Measurements from ENCODE around the gene PLEKHN1. TPM values are rescaled to one million over a fixed set of nuclear protein-coding genes. Genes with fewer than 3 reads are reported as not detected.
A peak's percentile ranks its signal among the peaks of the same experiment; 100 is the strongest.
"Not testable (repeated sequence)": the region's sequence is repeated elsewhere in the genome, so short reads cannot be mapped to it uniquely, and the experiment has no call there.

Gene PLEKHN1
- total RNA-seq, 1 donor from 2014 or later, result 1.8 TPM

GRCh38 chr1:974293-974640, 8.0 kb downstream of the PLEKHN1 start:
- no peak for DNase-seq (ENCODE audit: low spot score)

GRCh38 chr1:974687-975328, 8.5 kb downstream of the PLEKHN1 start:
- no peak for DNase-seq (ENCODE audit: low spot score)

DNA sequence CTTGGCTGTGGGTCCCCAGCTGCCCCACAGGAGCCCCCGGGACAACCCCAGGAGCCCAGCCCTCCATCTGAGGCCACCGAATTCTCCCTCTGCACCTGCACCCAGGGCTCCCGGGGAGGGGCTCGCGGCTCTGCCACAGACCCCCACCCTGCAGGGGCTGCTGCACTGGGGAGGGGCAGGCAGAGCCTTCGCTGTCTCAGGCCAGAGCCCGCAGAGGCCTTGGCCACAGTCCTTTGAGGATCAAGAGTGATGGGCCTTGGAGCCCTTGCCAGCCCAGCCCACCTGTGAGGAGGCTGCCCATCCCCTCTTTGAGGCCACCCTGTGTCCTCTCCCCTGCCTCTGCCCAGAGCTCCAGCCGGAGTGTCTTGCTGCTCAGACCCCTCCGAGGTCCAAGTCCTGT, 9.1 kb downstream of the PLEKHN1 start:
- DNase-seq (ENCODE audit: low spot score), result no peak

- DNase-seq (ENCODE audit: low spot score), result peak; percentile 69
Observed at GRCh38 chr1:975896-976683, 9.8 kb downstream of the PLEKHN1 start.

GRCh38 chr1:976791-977190, 10.5 kb downstream of the PLEKHN1 start:
- not testable (repeated sequence) for DNase-seq (ENCODE audit: low spot score)

- no peak for DNase-seq (ENCODE audit: low spot score)
Observed at GRCh38 chr1:978069-978834, 12.0 kb downstream of the PLEKHN1 start.

- no peak for DNase-seq (ENCODE audit: low spot score)
Observed at GRCh38 chr1:978835-979743, 12.8 kb downstream of the PLEKHN1 start.

- DNase-seq (ENCODE audit: low spot score), result no peak
Observed at GRCh38 chr1:979744-980072, 13.4 kb downstream of the PLEKHN1 start.

DNA sequence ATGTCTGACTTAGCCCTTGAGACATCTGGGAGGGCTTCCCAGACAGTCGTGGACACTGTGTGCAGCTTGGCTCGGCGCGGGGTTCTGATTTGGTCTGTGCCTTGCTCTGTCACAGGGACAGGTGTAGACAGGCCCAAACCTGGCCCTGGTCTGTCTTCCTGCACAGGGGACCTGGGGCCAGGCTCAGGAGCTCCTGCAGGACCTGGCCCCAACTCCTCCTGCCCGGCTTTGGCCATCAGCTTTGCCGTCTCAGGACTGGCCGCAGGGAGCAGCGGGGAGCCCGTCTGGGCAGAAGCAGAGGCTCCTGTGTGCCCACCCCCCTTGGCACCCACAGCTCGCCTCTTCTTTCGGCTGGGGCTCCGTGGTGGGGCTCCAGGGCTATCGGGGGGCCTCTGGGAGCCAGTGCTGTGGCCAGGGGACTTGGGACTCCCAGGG, 13.9 kb downstream of the PLEKHN1 start:
- no peak for DNase-seq (ENCODE audit: low spot score)

DNA sequence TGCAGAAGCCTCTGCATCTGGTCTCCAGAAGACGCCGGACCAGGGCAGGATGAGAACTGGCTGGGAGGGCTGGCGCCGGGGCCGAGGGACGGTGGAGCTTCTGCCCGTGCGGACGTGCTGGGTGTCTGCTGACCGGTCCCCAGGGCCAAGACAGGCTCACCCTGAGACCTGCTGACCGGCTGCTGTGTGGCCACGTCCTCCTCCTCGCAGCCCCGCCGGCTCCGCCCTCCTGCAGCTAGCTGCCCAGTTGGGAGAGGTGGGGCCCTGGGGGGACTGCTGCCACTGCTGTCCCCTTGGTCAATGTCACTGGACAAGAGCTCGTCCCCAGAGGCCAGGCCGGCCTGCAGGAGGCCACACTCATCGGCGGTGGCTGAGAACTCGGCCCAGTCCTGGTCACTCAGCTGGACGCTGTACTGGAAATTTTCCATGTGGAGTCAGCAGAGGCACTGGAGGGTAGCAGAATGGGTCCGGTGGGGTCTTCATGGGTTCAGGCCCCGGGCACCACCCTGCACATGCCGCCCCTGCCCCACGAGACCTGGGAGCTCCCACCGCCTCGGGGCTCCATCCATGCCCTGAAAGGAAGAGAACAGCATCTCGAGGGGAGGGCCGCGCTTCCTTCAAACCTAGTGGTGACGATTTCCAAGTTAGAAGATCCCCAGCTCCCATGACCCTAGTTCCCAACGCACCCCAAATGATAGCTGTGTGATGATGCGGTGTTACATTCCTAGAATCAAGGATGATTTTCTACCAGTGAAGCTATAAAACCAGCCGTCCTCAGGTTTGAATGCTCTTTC, 14.5 kb downstream of the PLEKHN1 start:
- DNase-seq (ENCODE audit: low spot score), result no peak

DNA sequence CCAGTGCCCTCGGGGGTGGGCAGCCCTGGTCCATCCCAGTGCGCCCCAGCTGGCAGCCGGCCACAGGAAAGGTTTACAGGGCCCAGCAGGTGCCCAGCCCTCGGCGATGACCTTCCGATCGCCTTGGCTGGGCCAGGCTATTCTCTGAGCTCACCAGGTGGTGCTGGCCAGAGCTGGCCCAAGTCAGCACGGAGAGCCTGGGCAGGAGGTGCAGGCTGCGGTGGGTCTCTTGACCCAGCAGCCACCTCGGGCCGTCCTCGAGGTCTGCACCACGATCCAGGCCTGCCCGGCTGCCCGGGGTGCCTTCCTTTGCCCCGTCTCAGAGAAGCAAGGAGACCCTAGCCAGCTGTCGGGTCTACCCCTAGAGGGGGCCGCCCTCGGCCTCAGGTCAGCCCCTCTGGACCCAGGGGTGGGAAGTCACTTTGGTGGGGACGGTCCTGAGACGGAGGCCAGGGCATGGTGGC, 15.2 kb downstream of the PLEKHN1 start:
- DNase-seq (ENCODE audit: low spot score), result no peak

DNA sequence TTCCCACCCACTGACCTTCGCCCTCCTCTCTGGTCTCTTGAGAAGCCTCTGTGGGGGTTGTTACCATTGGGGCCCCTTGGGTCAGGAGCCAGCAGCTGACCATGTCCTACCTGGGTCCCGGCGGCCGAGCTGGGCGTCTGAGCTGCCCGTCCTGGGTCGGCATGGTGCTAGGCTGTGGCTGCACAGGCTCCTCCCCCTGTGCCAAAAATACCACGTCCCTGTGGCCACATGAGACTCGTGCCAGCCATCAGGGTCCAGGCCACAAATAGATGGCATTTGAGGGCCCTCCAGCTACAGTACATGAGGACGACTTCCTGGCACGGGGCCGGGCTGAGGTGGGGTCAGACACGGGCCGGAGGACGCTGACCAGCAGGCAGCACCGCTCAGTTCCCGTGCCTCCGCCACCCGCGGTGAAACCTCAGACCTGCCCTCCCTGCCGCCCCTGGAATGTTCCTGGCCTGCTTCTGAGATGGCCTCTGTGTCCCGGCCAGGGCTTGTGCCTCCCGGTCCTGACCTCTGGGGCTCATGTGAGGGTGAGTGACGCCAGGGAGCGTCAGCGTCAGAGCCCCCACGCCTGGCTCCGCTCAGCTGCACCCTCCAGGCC, 15.8 kb downstream of the PLEKHN1 start, which contains the start of gene PERM1:
Gene PERM1, minus strand, starts transcription at position 139 of the 604 bp plus-strand sequence. CDS start 1,064 bp downstream, outside the sequence.
- no peak for DNase-seq (ENCODE audit: low spot score)

DNA sequence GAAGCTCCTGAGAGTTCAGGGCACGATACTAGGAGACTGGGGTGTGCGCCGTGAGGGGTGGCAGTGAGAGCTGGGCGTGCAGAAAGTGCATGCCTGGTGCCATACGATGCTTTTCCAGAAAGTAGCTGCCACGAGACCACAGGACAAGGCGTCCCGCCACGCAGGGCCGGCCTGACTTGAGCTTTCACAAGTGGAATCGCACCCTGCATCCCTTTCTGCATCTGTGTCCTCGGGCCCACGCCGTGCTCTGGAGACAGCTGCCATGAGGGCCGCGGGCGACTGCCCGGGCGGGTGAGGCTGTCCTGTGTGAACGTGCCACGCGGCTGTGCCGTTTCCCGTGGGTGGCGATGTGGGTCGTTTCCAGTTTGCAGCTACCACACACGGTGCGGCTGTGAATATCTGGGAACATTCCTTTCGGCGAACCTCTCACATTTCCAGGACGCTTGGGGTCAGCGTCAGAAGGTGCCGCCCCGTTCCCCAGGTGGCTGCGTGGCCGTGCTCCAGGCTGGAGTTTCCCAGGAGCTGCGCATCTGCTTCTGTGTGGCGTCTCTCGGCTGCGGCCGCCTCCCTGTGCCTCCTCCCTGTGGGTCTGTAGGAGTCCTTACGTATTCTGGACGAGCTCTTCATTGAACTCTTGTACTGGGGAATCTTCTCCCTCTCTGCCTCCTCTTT, 16.6 kb downstream of the PLEKHN1 start:
- DNase-seq (ENCODE audit: low spot score), result no peak

DNA sequence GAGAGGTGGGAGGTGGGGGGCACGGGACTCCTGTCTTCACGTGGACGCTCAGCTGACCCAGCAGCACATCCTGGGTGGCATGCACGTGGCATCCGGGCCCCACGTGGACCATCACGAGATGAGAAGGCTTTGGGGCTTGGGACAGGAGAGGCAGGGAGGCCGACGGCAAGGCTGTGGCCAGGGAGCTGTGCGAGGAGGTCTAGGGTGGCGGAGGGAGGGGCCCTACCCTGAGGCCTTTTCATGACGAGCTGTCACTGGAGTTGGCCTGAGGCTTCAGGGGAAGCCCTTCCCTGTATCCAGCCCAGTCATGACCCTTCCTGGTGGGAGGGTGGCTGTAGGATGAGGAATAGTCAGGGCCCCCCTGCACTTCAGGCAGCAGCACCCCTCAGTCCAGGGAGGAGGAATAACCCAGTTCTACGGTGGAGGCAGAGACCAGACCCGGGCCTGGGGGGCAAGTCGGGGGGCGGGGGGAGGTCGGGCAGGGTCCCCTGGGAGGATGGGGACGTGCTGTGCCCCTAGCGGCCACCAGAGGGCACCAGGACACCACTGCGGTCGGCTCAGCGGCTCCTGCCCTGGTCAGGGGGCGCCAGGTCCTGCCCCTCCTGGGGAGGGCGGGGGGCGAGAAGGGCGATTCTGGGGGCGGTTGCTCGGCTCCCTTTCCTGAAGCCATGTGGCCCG, 17.7 kb downstream of the PLEKHN1 start:
- DNase-seq (ENCODE audit: low spot score), result no peak

- DNase-seq (ENCODE audit: low spot score), result no peak
Observed at GRCh38 chr1:984476-984814, 18.2 kb downstream of the PLEKHN1 start.

DNA sequence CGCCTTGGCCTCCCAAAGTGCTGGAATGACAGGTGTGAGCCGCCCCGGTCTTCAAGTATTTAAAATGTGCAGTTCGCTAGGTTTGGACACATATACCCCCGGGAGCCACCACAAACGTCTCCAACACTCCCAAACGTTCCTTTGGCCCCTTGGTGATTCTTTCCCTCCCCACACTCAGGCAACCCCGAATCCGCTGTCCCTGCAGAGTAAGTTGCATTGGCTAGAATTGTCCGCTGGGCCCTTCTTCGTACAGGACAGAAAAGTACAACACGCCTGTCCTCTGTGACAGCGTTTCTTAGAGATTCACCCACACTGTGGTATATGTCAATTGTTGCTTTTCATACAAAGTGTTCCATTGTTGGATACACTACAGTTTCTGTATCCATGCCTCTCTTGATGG, 18.8 kb downstream of the PLEKHN1 start:
- DNase-seq (ENCODE audit: low spot score), result no peak

- DNase-seq (ENCODE audit: low spot score), result not testable (repeated sequence)
Observed at GRCh38 chr1:988061-988460, 21.8 kb downstream of the PLEKHN1 start.

DNA sequence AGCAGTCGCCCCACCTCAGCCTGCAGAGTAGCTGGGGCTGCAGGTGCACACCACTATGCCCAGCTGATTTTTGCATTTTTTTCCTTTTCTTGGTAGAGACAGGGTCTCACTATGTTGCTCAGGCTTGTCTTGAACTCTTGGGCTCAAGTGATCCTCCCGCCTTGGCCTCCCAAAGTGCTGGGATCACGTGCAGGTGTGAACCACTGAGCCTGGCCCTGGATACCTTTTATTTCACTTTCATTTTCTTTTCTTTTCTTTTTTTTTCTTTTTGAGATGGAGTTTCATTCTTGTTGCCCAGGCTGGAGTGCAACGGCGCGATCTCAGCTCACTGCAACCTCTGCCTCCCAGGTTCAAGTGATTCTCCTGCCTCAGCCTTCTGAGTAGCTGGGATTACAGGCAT, 25.0 kb downstream of the PLEKHN1 start:
- DNase-seq (ENCODE audit: low spot score), result not testable (repeated sequence)

DNA sequence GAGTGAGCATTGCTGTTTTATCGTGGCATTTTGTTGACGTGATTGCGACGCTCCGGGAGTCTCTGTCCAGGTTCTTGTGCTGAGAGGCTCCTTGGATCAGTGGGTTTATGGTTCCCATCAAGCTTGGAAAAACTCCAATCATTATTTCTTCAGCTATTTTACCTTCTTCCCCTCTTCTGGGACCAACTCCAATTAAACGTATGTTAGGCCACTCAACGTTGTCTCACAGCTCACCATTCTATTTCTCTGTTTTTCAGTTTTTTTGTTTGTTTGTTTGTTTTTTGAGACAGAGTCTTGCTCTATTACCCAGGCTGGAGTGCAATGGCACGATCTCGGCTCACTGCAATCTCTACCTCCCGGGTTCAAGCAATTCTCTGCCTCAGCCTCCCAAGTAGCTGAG, 25.6 kb downstream of the PLEKHN1 start:
- DNase-seq (ENCODE audit: low spot score), result no peak

All from mucosa of gallbladder (tissue), 1 donor.